ENCODE data around the gene UBR1. TPM values are rescaled to one million over a fixed set of nuclear protein-coding genes. Genes with fewer than 3 reads are reported as not detected.

Gene UBR1
- total RNA-seq, 1 donor: 35.5 TPM

GRCh38 chr15:43118829-43119228 is 13.0 kb upstream of the UBR1 start:
- DNase-seq (ENCODE audit: insufficient read length, low spot score, missing footprints): no peak
- no peak overlapping the region for H3K27ac ChIP-seq (ENCODE audit: low read depth, low read length)
- TF ChIP-seq, protein P1, sequence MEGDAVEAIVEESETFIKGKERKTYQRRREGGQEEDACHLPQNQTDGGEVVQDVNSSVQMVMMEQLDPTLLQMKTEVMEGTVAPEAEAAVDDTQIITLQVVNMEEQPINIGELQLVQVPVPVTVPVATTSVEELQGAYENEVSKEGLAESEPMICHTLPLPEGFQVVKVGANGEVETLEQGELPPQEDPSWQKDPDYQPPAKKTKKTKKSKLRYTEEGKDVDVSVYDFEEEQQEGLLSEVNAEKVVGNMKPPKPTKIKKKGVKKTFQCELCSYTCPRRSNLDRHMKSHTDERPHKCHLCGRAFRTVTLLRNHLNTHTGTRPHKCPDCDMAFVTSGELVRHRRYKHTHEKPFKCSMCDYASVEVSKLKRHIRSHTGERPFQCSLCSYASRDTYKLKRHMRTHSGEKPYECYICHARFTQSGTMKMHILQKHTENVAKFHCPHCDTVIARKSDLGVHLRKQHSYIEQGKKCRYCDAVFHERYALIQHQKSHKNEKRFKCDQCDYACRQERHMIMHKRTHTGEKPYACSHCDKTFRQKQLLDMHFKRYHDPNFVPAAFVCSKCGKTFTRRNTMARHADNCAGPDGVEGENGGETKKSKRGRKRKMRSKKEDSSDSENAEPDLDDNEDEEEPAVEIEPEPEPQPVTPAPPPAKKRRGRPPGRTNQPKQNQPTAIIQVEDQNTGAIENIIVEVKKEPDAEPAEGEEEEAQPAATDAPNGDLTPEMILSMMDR (IDR thresholded peaks at IDR 0.05; ENCODE audit: extremely low read depth, low read depth, low read length): no peak
- H3K27me3 ChIP-seq (ENCODE audit: insufficient read depth, low read length): peaks cover 3% of the 10 kb centered on the region
- no peaks in the 10 kb centered on the region for H3K9me3 ChIP-seq (ENCODE audit: low read depth, low read length)
- no peak overlapping the region for H3K4me2 ChIP-seq (ENCODE audit: insufficient read depth, low read length)
- H3K4me1 ChIP-seq (ENCODE audit: insufficient read depth, low read length): peaks cover 7% of the 10 kb centered on the region
- no peaks in the 10 kb centered on the region for H4K20me1 ChIP-seq (ENCODE audit: insufficient read depth, low read length)
- no peak overlapping the region for H3K4me3 ChIP-seq (ENCODE audit: insufficient read depth, low read length)
- no peak overlapping the region for H2AFZ ChIP-seq (ENCODE audit: low read length)
- H3K36me3 ChIP-seq (ENCODE audit: insufficient read depth, low read length): no peaks in the 10 kb centered on the region
- no peaks in the 10 kb centered on the region for H3K79me2 ChIP-seq (ENCODE audit: insufficient read depth, low read length)

DNA sequence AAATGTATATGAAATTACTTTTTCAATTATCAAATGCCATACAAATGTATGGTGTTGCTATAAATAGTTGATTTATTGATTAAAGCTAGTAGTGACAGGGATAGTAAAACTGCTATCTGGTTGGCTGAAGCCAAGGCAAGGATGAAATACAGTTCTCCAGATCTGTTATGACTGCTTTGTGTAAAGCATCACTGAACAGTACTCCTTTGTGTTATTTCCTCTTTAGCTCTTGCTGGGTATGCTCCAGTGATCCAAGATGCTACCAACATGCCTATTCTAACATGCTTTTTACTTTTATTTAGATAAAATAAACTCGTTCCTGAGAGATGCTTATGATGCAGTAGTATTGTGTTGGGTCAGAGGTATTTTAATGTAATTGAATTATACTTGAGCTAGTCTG is 12.4 kb upstream of the UBR1 start:
- Histone ChIP-seq H3K9me3 (ENCODE audit: low read depth, low read length) (no peaks in the 10 kb centered on the region), H4K20me1 (ENCODE audit: insufficient read depth, low read length) (no peaks in the 10 kb centered on the region), H3K36me3 (ENCODE audit: insufficient read depth, low read length) (no peaks in the 10 kb centered on the region), H2AFZ (ENCODE audit: low read length) (no peak overlapping the region), H3K79me2 (ENCODE audit: insufficient read depth, low read length) (no peaks in the 10 kb centered on the region), H3K27me3 (ENCODE audit: insufficient read depth, low read length) (peaks cover 3% of the 10 kb centered on the region), H3K4me3 (ENCODE audit: insufficient read depth, low read length) (no peak overlapping the region), H3K4me2 (ENCODE audit: insufficient read depth, low read length) (no peak overlapping the region), H3K27ac (ENCODE audit: low read depth, low read length) (no peak overlapping the region), H3K4me1 (ENCODE audit: insufficient read depth, low read length) (peaks cover 6% of the 10 kb centered on the region)
- TF ChIP-seq, protein P1 (IDR thresholded peaks at IDR 0.05; ENCODE audit: extremely low read depth, low read depth, low read length): no peak
- DNase-seq (ENCODE audit: insufficient read length, low spot score, missing footprints): no peak

GRCh38 chr15:43111354-43111753 is 5.5 kb upstream of the UBR1 start:
- peaks cover under 1% of the 10 kb centered on the region for H3K79me2 ChIP-seq (ENCODE audit: insufficient read depth, low read length)
- TF ChIP-seq, protein P1 (IDR thresholded peaks at IDR 0.05; ENCODE audit: extremely low read depth, low read depth, low read length): no peak

GRCh38 chr15:43107751-43108150 is 1.9 kb upstream of the UBR1 start:
- H3K4me2 ChIP-seq (ENCODE audit: insufficient read depth, low read length): no peak overlapping the region
- no peak overlapping the region for H3K27ac ChIP-seq (ENCODE audit: low read depth, low read length)
- H3K4me3 ChIP-seq (ENCODE audit: insufficient read depth, low read length): no peak overlapping the region
- peaks cover 11% of the 10 kb centered on the region for H4K20me1 ChIP-seq (ENCODE audit: insufficient read depth, low read length)
- DNase-seq (ENCODE audit: insufficient read length, low spot score, missing footprints): no peak
- H3K9me3 ChIP-seq (ENCODE audit: low read depth, low read length): no peaks in the 10 kb centered on the region
- TF ChIP-seq, protein P1 (IDR thresholded peaks at IDR 0.05; ENCODE audit: extremely low read depth, low read depth, low read length): no peak
- H3K79me2 ChIP-seq (ENCODE audit: insufficient read depth, low read length): peaks cover 35% of the 10 kb centered on the region
- no peak overlapping the region for H2AFZ ChIP-seq (ENCODE audit: low read length)
- no peaks in the 10 kb centered on the region for H3K27me3 ChIP-seq (ENCODE audit: insufficient read depth, low read length)
- H3K36me3 ChIP-seq (ENCODE audit: insufficient read depth, low read length): peaks cover 8% of the 10 kb centered on the region
- peaks cover 16% of the 10 kb centered on the region for H3K4me1 ChIP-seq (ENCODE audit: insufficient read depth, low read length)

More at GRCh38 chr15:43111354-43111753, 5.5 kb upstream of the UBR1 start:
- peaks cover 6% of the 10 kb centered on the region for H3K4me1 ChIP-seq (ENCODE audit: insufficient read depth, low read length)
- H3K4me3 ChIP-seq (ENCODE audit: insufficient read depth, low read length): no peak overlapping the region
- no peaks in the 10 kb centered on the region for H3K36me3 ChIP-seq (ENCODE audit: insufficient read depth, low read length)
- no peak overlapping the region for H3K4me2 ChIP-seq (ENCODE audit: insufficient read depth, low read length)
- H4K20me1 ChIP-seq (ENCODE audit: insufficient read depth, low read length): no peaks in the 10 kb centered on the region
- H3K27ac ChIP-seq (ENCODE audit: low read depth, low read length): no peak overlapping the region
- no peaks in the 10 kb centered on the region for H3K27me3 ChIP-seq (ENCODE audit: insufficient read depth, low read length)
- no peak for DNase-seq (ENCODE audit: insufficient read length, low spot score, missing footprints)
- H2AFZ ChIP-seq (ENCODE audit: low read length): no peak overlapping the region
- H3K9me3 ChIP-seq (ENCODE audit: low read depth, low read length): no peaks in the 10 kb centered on the region

All from osteoblast (primary cell).